Smooth muscle cell (in vitro differentiated cells): ENCODE results near the gene SMIM36. TPM values are rescaled to one million over a fixed set of nuclear protein-coding genes. Genes with fewer than 3 reads are reported as not detected.

Source experiments
- DNase-seq: peaks from one replicate; lab custom pipeline; 2025; ENCODE audit not compliant: unreplicated experiment; lab: John Stamatoyannopoulos, UW
- H2AFZ ChIP-seq: fragments of 200-600 bp; sonication (generic); 2 replicates; pipeline ENCODE4 v1.6.0; 2016; ENCODE audit warnings: antibody characterized with exemption, low read depth, mild to moderate bottlenecking
- H3F3A ChIP-seq: fragments of 200-600 bp; sonication (generic); 2 replicates; pipeline ENCODE4 v1.6.0; 2017; ENCODE audit warnings: antibody characterized with exemption, low read depth
- H3K27ac ChIP-seq: fragments of 200-600 bp; sonication (generic); 2 replicates; pipeline ENCODE4 v1.5.1; 2016; ENCODE audit warnings: low read depth, mild to moderate bottlenecking
- H3K27me3 ChIP-seq: fragments of 200-600 bp; sonication (generic); 2 replicates; pipeline ENCODE4 v1.6.1; 2016; ENCODE audit warnings: low read depth, mild to moderate bottlenecking
- H3K36me3 ChIP-seq: fragments of 200-600 bp; sonication (generic); 2 replicates; pipeline ENCODE4 v1.5.1; 2016; ENCODE audit warnings: low read depth
- H3K4me1 ChIP-seq: fragments of 200-600 bp; sonication (generic); 2 replicates; pipeline ENCODE4 v1.5.1; 2016; ENCODE audit warnings: low read depth
- H3K4me2 ChIP-seq: fragments of 200-600 bp; sonication (generic); 2 replicates; pipeline ENCODE4 v1.6.0; 2016; ENCODE audit warnings: mild to moderate bottlenecking
- H3K4me3 ChIP-seq: fragments of 200-600 bp; sonication (generic); 2 replicates; pipeline ENCODE4 v1.5.1; 2016; ENCODE audit warnings: mild to moderate bottlenecking
- H3K79me2 ChIP-seq: fragments of 200-600 bp; sonication (generic); 2 replicates; pipeline ENCODE4 v1.6.0; 2016; ENCODE audit warnings: low read depth, mild to moderate bottlenecking
- H3K9ac ChIP-seq: fragments of 200-600 bp; sonication (generic); 2 replicates; pipeline ENCODE4 v1.6.0; 2016; ENCODE audit warnings: low read depth
- H3K9me3 ChIP-seq: fragments of 200-600 bp; sonication (generic); replicated peaks from 2 replicates; pipeline ENCODE4 v1.5.1; 2016; ENCODE audit warnings: low read depth
- H4K20me1 ChIP-seq: fragments of 200-600 bp; sonication (generic); 2 replicates; pipeline ENCODE4 v1.6.0; 2016; ENCODE audit warnings: low read depth
- WGBS: methylation state at CpG from one replicate; pipeline ENCODE4 v1.1.7; 2016; ENCODE audit warnings: low lambda C conversion rate; 5-methylcytosine and 5-hydroxymethylcytosine counted together
- polyA plus RNA-seq: library from polyadenylated mRNA; unstranded; fragments of >200 nt; fragmentation: Nextera tagmentation; extraction: Ambion mirVana; gene quantifications from 2 replicates; pipeline ENCODE4 v1.2.1, GENCODE V29; 2016
- total RNA-seq: library from RNA; depleted of rRNA; stranded (reverse); fragments of >200 nt; gene quantifications from 2 replicates; pipeline ENCODE4 v1.2.3, GENCODE V29; 2014
- TF ChIP-seq, protein P1 (sequence below): fragments of 200-600 bp; sonication (generic); IDR thresholded peaks from 2 replicates; pipeline ENCODE4 v1.5.1; 2017; ENCODE audit warnings: borderline replicate concordance, mild to moderate bottlenecking, antibody characterized with exemption; ENCODE audit not compliant: insufficient read depth, poor library complexity, severe bottlenecking

SMIM36 gene
- total and polyA plus RNA-seq, 2 experiments from 2014 or later: not detected

GRCh38 chr17:55421179-55421934 lies 89.9 kb downstream of the SMIM36 start, which contains the start of gene MMD:
Gene MMD (minus strand): TSS chr17:55421835. CDS start chr17:55421695, 140 bp downstream.
- peaks cover 11% of the 10 kb centered on the region for H4K20me1 ChIP-seq
- H3K9me3 ChIP-seq: no peaks in the 10 kb centered on the region
- no peaks in the 10 kb centered on the region for H3K27me3 ChIP-seq
- H3K4me2 ChIP-seq: peak within 1 kb of the TSS; percentile 93
- peaks cover 19% of the 10 kb centered on the region for H3K79me2 ChIP-seq
- H3F3A ChIP-seq: no peaks in the 10 kb centered on the region
- TF ChIP-seq, protein P1, sequence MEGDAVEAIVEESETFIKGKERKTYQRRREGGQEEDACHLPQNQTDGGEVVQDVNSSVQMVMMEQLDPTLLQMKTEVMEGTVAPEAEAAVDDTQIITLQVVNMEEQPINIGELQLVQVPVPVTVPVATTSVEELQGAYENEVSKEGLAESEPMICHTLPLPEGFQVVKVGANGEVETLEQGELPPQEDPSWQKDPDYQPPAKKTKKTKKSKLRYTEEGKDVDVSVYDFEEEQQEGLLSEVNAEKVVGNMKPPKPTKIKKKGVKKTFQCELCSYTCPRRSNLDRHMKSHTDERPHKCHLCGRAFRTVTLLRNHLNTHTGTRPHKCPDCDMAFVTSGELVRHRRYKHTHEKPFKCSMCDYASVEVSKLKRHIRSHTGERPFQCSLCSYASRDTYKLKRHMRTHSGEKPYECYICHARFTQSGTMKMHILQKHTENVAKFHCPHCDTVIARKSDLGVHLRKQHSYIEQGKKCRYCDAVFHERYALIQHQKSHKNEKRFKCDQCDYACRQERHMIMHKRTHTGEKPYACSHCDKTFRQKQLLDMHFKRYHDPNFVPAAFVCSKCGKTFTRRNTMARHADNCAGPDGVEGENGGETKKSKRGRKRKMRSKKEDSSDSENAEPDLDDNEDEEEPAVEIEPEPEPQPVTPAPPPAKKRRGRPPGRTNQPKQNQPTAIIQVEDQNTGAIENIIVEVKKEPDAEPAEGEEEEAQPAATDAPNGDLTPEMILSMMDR: no peak
- H3K9ac ChIP-seq: peak within 1 kb of the TSS; percentile 79
- H3K4me3 ChIP-seq: peak within 1 kb of the TSS; percentile 92
- H3K27ac ChIP-seq: no peak within 1 kb of the TSS
- H3K4me1 ChIP-seq: peaks cover 10% of the 10 kb centered on the region
- DNase-seq: no peak
- peak within 1 kb of the TSS; percentile 97 for H2AFZ ChIP-seq
- WGBS: 2% methylated on average over 46 of the region's 62 CpGs
- no peaks in the 10 kb centered on the region for H3K36me3 ChIP-seq

DNA sequence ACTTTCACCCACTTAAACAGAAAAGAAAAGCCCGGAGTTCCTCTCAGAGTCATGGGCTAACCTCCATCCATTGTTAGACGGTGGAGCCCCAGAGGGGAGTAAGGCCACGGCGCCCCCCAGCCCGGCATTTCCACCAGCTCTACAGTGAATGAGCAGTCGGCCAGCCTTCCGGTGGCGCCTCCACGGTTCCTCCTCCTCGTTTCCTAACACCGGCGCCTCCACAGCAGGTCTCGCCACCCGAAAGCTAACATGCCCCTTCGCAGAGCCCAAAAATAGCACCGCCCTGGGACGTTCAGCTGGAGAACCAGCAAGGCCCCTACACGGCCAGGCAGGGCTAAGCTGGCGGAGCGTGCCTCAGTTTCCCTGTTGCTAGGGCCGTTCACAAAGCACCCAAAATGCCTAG lies 90.5 kb downstream of the SMIM36 start:
- Histone ChIP-seq H3K9ac (peak overlapping the region; percentile 79), H3K4me2 (peak overlapping the region; percentile 93), H2AFZ (peak overlapping the region; percentile 97), H3K79me2 (peaks cover 23% of the 10 kb centered on the region), H4K20me1 (peaks cover 16% of the 10 kb centered on the region), H3K36me3 (no peaks in the 10 kb centered on the region), H3K4me1 (peaks cover 10% of the 10 kb centered on the region), H3F3A (no peaks in the 10 kb centered on the region), H3K4me3 (peak overlapping the region; percentile 92), H3K9me3 (no peaks in the 10 kb centered on the region), H3K27me3 (no peaks in the 10 kb centered on the region), H3K27ac (no peak overlapping the region)
- TF ChIP-seq, protein P1: no peak
- 2% methylated on average over 21 of the region's 21 CpGs for WGBS
- DNase-seq: no peak

- Histone ChIP-seq H3K4me1 (peaks cover 10% of the 10 kb centered on the region), H2AFZ (peak overlapping the region; percentile 97), H3F3A (no peaks in the 10 kb centered on the region), H3K27me3 (no peaks in the 10 kb centered on the region), H3K36me3 (no peaks in the 10 kb centered on the region), H4K20me1 (peaks cover 20% of the 10 kb centered on the region), H3K9ac (no peak overlapping the region), H3K4me2 (peak overlapping the region; percentile 93), H3K79me2 (peaks cover 28% of the 10 kb centered on the region), H3K27ac (no peak overlapping the region), H3K9me3 (no peaks in the 10 kb centered on the region), H3K4me3 (peak overlapping the region; percentile 92)
- WGBS: 75% methylated on average over 6 of the region's 6 CpGs
- TF ChIP-seq, protein P1: no peak
- no peak for DNase-seq
Observed at GRCh38 chr17:55420067-55420775, 91.0 kb downstream of the SMIM36 start.
